HepG2 (cell line): ENCODE measurements around the gene CDK3. TPM values are rescaled to one million over a fixed set of nuclear protein-coding genes. Genes with fewer than 3 reads are reported as not detected.

Source experiments
- BHLHE40 ChIP-seq: IDR thresholded peaks from 2 replicates; pipeline ENCODE4 v1.6.1; 2011; ENCODE audit warnings: low read length, improper control_type of control experiment
- CEBPB ChIP-seq: IDR thresholded peaks from 2 replicates; pipeline ENCODE4 v1.6.1; 2011; ENCODE audit warnings: low read depth, low read length, improper control_type of control experiment, borderline replicate concordance
- ETV5 ChIP-seq: IDR thresholded peaks from 2 replicates; pipeline ENCODE4 v1.6.1; 2018; ENCODE audit warnings: missing biosample characterization, missing genetic modification reagents, inconsistent platforms, borderline replicate concordance
- HNRNPL ChIP-seq: fragments of 200-400 bp; formaldehyde crosslinking; IDR thresholded peaks from 2 replicates; pipeline ENCODE4 v1.6.1; 2017; ENCODE audit warnings: mild to moderate bottlenecking, low read depth, low read length
- HOXA9 ChIP-seq: sonication (generic); formaldehyde crosslinking; IDR thresholded peaks from 2 replicates; pipeline ENCODE4 v1.8.1; 2022; ENCODE audit warnings: missing genetic modification reagents, mild to moderate bottlenecking, moderate library complexity, borderline replicate concordance
- NCOA2 ChIP-seq: sonication (generic); formaldehyde crosslinking; IDR thresholded peaks from 2 replicates; pipeline ENCODE4 v1.8.0; 2022; ENCODE audit warnings: inconsistent platforms
- NRL ChIP-seq: sonication (generic); formaldehyde crosslinking; IDR thresholded peaks from 2 replicates; pipeline ENCODE4 v1.5.0; 2020; ENCODE audit warnings: missing genetic modification reagents, mild to moderate bottlenecking, moderate library complexity, borderline replicate concordance
- SIN3A ChIP-seq: IDR thresholded peaks from 2 replicates; pipeline ENCODE4 v1.6.1; 2011; ENCODE audit warnings: low read depth, mild to moderate bottlenecking, control low read depth, low read length, borderline replicate concordance
- SOX6 ChIP-seq, 2 experiments: fragments of 450-650 bp in 1 of 2; sonication (generic) in 1 of 2; formaldehyde crosslinking in 1 of 2; IDR thresholded peaks; 2 replicates each; pipeline versions ENCODE4 v1.4.0 to v1.6.1; 2017 to 2020; ENCODE audit warnings: antibody characterized with exemption in 1 of 2, mild to moderate bottlenecking in 1 of 2, missing genetic modification reagents in 1 of 2
- ZGPAT ChIP-seq: IDR thresholded peaks from 2 replicates; pipeline ENCODE4 v1.6.1; 2016; ENCODE audit warnings: mild to moderate bottlenecking
- ZMYM2 ChIP-seq: sonication (generic); formaldehyde crosslinking; IDR thresholded peaks from 2 replicates; pipeline ENCODE4 v1.8.0; 2022; ENCODE audit warnings: mild to moderate bottlenecking, missing genetic modification reagents
- ZNF138 ChIP-seq: sonication (generic); formaldehyde crosslinking; IDR thresholded peaks from 2 replicates; pipeline ENCODE4 v1.5.0; 2020; ENCODE audit warnings: mild to moderate bottlenecking, low read depth, missing genetic modification reagents
- ZNF160 ChIP-seq: sonication (generic); formaldehyde crosslinking; IDR thresholded peaks from 2 replicates; pipeline ENCODE4 v1.8.0; 2022; ENCODE audit warnings: mild to moderate bottlenecking, inconsistent platforms, missing genetic modification reagents
- ZNF20 ChIP-seq: sonication (generic); formaldehyde crosslinking; IDR thresholded peaks from 2 replicates; pipeline ENCODE4 v1.4.0; 2020; ENCODE audit warnings: mild to moderate bottlenecking, moderate library complexity, missing genetic modification reagents
- ZNF260 ChIP-seq: sonication (generic); formaldehyde crosslinking; IDR thresholded peaks from 2 replicates; pipeline ENCODE4 v1.4.0; 2020; ENCODE audit warnings: missing genetic modification reagents, low read depth, mild to moderate bottlenecking, borderline replicate concordance
- ZNF703 ChIP-seq: sonication (generic); formaldehyde crosslinking; IDR thresholded peaks from 2 replicates; pipeline ENCODE4 v1.5.1; 2020; ENCODE audit warnings: missing genetic modification reagents, mild to moderate bottlenecking, moderate library complexity, borderline replicate concordance
- ZNF790 ChIP-seq: sonication (generic); formaldehyde crosslinking; IDR thresholded peaks from 2 replicates; pipeline ENCODE4 v1.8.0; 2022; ENCODE audit warnings: missing genetic modification reagents, mild to moderate bottlenecking, borderline replicate concordance
- polyA plus RNA-seq, 8 experiments: library from polyadenylated mRNA; depleted of rRNA in 3 of 8; stranded (reverse) in 7 of 8; unstranded in 1 of 8; fragments of >200 nt; fragmentation: Illumina TruSeq in 4 of 8; extraction: Trizol in 4 of 8; gene quantifications; 2 replicates each; pipeline versions ENCODE4 v1.2.1 to v1.2.3, GENCODE V29; 2011 to 2016; ENCODE audit warnings: low read depth in 4 of 8, missing spikeins in 1 of 8, mixed read lengths in 1 of 8; ENCODE audit not compliant: insufficient read depth in 1 of 8
- total RNA-seq, 5 experiments: library from RNA; depleted of rRNA; stranded (reverse); fragments of >200 nt; fragmentation: Illumina TruSeq; extraction: Trizol; gene quantifications; 2 replicates each; pipeline ENCODE4 v1.2.3, GENCODE V29; 2016; ENCODE audit warnings: low read depth in 1 of 5
- TF ChIP-seq, protein P1 (sequence below): sonication (generic); formaldehyde crosslinking; IDR thresholded peaks from 2 replicates; pipeline ENCODE4 v1.4.0; 2020; ENCODE audit warnings: missing genetic modification reagents
- TF ChIP-seq, protein P2 (sequence below): sonication (generic); formaldehyde crosslinking; IDR thresholded peaks from 2 replicates; pipeline ENCODE4 v1.5.0; 2020; ENCODE audit warnings: mild to moderate bottlenecking, missing genetic modification reagents
- TF ChIP-seq, protein P3 (sequence below): IDR thresholded peaks from 2 replicates; pipeline ENCODE4 v1.6.1; 2012; ENCODE audit warnings: low read depth, low read length, improper control_type of control experiment

The CDK3 gene
- total and polyA plus RNA-seq, 2 of the 13 experiments (the other 11 are each of a cell fraction or from before 2014, with no cell fraction given), result 5.8 to 11.4 TPM

GRCh38 chr17:75978938-75979704 lies 21.5 kb upstream of the CDK3 start, which contains the start of the genes ACOX1 and TEN1 (continued):
- TF ChIP-seq ZGPAT (CRISPR knock-in tag) (peak; percentile 96), SOX6 (IDR thresholded peaks at IDR 0.05) (no peak), SOX6 (CRISPR knock-in tag; IDR thresholded peaks at IDR 0.05) (peak; percentile 95), ZNF20 (CRISPR knock-in tag) (0 out of 2 replicates have a peak, but pooled peaks have one; percentile 32), ZNF160 (peak; percentile 80), ZNF260 (no peak), ZNF138 (CRISPR knock-in tag) (peak; percentile 57; the same call in 1 of the 2 replicates), CEBPB (no peak), NRL (CRISPR knock-in tag) (no peak; the same call in 1 of the 2 replicates), HOXA9 (CRISPR knock-in tag) (0 out of 2 replicates have a peak, but pooled peaks have one; percentile 81), BHLHE40 (peak; percentile 96), SIN3A (peak; percentile 94; the same call in 1 of the 2 replicates), HNRNPL (peak; percentile 59; the same call in 1 of the 2 replicates), ZMYM2 (CRISPR knock-in tag) (peak; percentile 73; the same call in 1 of the 2 replicates), NCOA2 (peak; percentile 66), ETV5 (CRISPR knock-in tag) (peak; percentile 92), ZNF790 (no peak), ZNF703 (CRISPR knock-in tag) (no peak; the same call in 1 of the 2 replicates)
- TF ChIP-seq, protein P1, sequence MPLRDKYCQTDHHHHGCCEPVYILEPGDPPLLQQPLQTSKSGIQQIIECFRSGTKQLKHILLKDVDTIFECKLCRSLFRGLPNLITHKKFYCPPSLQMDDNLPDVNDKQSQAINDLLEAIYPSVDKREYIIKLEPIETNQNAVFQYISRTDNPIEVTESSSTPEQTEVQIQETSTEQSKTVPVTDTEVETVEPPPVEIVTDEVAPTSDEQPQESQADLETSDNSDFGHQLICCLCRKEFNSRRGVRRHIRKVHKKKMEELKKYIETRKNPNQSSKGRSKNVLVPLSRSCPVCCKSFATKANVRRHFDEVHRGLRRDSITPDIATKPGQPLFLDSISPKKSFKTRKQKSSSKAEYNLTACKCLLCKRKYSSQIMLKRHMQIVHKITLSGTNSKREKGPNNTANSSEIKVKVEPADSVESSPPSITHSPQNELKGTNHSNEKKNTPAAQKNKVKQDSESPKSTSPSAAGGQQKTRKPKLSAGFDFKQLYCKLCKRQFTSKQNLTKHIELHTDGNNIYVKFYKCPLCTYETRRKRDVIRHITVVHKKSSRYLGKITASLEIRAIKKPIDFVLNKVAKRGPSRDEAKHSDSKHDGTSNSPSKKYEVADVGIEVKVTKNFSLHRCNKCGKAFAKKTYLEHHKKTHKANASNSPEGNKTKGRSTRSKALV (CRISPR knock-in tag), result peak; percentile 27; the same call in 1 of the 2 replicates
- TF ChIP-seq, protein P2, sequence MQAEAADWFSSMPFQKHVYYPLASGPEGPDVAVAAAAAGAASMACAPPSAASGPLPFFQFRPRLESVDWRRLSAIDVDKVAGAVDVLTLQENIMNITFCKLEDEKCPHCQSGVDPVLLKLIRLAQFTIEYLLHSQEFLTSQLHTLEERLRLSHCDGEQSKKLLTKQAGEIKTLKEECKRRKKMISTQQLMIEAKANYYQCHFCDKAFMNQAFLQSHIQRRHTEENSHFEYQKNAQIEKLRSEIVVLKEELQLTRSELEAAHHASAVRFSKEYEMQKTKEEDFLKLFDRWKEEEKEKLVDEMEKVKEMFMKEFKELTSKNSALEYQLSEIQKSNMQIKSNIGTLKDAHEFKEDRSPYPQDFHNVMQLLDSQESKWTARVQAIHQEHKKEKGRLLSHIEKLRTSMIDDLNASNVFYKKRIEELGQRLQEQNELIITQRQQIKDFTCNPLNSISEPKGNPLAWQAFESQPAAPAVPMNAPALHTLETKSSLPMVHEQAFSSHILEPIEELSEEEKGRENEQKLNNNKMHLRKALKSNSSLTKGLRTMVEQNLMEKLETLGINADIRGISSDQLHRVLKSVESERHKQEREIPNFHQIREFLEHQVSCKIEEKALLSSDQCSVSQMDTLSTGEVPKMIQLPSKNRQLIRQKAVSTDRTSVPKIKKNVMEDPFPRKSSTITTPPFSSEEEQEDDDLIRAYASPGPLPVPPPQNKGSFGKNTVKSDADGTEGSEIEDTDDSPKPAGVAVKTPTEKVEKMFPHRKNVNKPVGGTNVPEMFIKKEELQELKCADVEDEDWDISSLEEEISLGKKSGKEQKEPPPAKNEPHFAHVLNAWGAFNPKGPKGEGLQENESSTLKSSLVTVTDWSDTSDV (CRISPR knock-in tag), result peak; percentile 23; the same call in 1 of the 2 replicates
- TF ChIP-seq, protein P3, sequence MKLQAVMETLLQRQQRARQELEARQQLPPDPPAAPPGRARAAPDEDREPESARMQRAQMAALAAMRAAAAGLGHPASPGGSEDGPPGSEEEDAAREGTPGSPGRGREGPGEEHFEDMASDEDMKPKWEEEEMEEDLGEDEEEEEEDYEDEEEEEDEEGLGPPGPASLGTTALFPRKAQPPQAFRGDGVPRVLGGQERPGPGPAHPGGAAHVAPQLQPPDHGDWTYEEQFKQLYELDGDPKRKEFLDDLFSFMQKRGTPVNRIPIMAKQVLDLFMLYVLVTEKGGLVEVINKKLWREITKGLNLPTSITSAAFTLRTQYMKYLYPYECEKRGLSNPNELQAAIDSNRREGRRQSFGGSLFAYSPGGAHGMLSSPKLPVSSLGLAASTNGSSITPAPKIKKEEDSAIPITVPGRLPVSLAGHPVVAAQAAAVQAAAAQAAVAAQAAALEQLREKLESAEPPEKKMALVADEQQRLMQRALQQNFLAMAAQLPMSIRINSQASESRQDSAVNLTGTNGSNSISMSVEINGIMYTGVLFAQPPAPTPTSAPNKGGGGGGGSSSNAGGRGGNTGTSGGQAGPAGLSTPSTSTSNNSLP, result no peak
